Measurements from ENCODE around the gene SIX3. TPM values are rescaled to one million over a fixed set of nuclear protein-coding genes. Genes with fewer than 3 reads are reported as not detected.

Gene SIX3
- polyA plus RNA-seq, 1 experiment = not detected

DNA sequence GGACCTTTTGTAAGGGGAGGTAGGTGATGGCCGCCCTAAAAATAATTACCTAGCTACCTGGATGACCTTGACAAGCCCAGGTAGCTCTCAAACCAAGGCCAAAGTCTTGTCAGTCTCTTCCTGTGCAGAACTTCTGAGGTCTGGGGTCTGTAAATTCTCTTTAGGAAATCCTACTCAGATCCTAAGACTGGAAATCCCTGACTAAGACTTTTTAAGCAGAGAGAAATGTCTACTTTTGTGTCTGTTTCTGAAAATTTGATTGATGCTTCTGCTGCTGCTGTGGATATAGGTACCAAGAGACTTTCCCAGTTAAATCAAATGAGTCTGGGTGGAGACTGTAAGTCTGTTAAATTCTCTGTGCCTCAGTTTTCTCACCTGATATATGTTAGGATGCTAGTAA, 36.9 kb upstream of the SIX3 start:
- ChIA-PET CTCF (no interaction called here), POLR2A (no interaction called here)
- DNase-seq (ENCODE audit: low read depth) = no peak
- Histone ChIP-seq H3K36me3 (ENCODE audit: control insufficient read depth, insufficient read depth, low read length) (no peaks in the 10 kb centered on the region), H3K4me3 (ENCODE audit: low read depth, low read length) (no peak overlapping the region), H3K27me3 (ENCODE audit: control insufficient read depth, insufficient read depth, low read length) (peaks cover 3% of the 10 kb centered on the region)
- TF ChIP-seq, protein P1, sequence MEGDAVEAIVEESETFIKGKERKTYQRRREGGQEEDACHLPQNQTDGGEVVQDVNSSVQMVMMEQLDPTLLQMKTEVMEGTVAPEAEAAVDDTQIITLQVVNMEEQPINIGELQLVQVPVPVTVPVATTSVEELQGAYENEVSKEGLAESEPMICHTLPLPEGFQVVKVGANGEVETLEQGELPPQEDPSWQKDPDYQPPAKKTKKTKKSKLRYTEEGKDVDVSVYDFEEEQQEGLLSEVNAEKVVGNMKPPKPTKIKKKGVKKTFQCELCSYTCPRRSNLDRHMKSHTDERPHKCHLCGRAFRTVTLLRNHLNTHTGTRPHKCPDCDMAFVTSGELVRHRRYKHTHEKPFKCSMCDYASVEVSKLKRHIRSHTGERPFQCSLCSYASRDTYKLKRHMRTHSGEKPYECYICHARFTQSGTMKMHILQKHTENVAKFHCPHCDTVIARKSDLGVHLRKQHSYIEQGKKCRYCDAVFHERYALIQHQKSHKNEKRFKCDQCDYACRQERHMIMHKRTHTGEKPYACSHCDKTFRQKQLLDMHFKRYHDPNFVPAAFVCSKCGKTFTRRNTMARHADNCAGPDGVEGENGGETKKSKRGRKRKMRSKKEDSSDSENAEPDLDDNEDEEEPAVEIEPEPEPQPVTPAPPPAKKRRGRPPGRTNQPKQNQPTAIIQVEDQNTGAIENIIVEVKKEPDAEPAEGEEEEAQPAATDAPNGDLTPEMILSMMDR (IDR thresholded peaks at IDR 0.05; ENCODE audit: insufficient read depth, low read depth, low read length) = no peak

GRCh38 chr2:44906972-44907371, 34.5 kb upstream of the SIX3 start:
- no peaks in the 10 kb centered on the region for H3K36me3 ChIP-seq (ENCODE audit: control insufficient read depth, insufficient read depth, low read length)
- ChIA-PET CTCF (no interaction called here), POLR2A (no interaction called here)
- TF ChIP-seq, protein P1 (IDR thresholded peaks at IDR 0.05; ENCODE audit: insufficient read depth, low read depth, low read length) = no peak
- H3K4me3 ChIP-seq (ENCODE audit: low read depth, low read length) = no peak overlapping the region
- peaks cover 4% of the 10 kb centered on the region for H3K27me3 ChIP-seq (ENCODE audit: control insufficient read depth, insufficient read depth, low read length)
- DNase-seq (ENCODE audit: low read depth) = no peak

- CTCF ChIA-PET = no interaction called here
- Histone ChIP-seq H3K27me3 (ENCODE audit: control insufficient read depth, insufficient read depth, low read length) (peaks cover 4% of the 10 kb centered on the region), H3K4me3 (ENCODE audit: low read depth, low read length) (no peak overlapping the region), H3K36me3 (ENCODE audit: control insufficient read depth, insufficient read depth, low read length) (no peaks in the 10 kb centered on the region)
- POLR2A ChIA-PET = no interaction called here
- no peak for DNase-seq (ENCODE audit: low read depth)
- TF ChIP-seq, protein P1 (IDR thresholded peaks at IDR 0.05; ENCODE audit: insufficient read depth, low read depth, low read length) = no peak
These were observed 31.7 kb upstream of the SIX3 start for GRCh38 chr2:44909831-44910230.

DNA sequence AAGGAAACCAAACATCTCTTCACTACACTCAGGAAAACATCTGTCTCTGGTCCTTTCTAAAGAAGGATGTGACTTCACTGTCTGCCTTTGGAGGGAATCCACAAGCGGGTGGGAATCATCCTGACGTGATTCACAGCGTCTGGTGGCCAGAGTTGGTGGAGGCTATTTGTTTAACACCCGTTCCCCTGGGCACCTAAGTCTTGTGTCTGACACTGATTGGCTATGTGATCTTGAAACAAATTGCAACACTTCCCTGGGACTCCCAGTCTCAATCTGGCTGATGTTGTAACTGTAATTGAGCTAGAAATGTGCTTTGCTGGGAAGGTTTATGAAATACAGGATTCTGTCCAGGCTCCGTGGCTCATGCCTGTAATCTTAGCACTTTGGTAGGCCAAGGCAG, 28.8 kb upstream of the SIX3 start:
- ChIA-PET POLR2A (no interaction called here), CTCF (no interaction called here)
- DNase-seq (ENCODE audit: low read depth) = no peak
- no peak overlapping the region for H3K4me3 ChIP-seq (ENCODE audit: low read depth, low read length)
- H3K36me3 ChIP-seq (ENCODE audit: control insufficient read depth, insufficient read depth, low read length) = no peaks in the 10 kb centered on the region
- TF ChIP-seq, protein P1 (IDR thresholded peaks at IDR 0.05; ENCODE audit: insufficient read depth, low read depth, low read length) = no peak
- peaks cover 2% of the 10 kb centered on the region; the same call in 1 of the 2 replicates for H3K27me3 ChIP-seq (ENCODE audit: control insufficient read depth, insufficient read depth, low read length)

DNA sequence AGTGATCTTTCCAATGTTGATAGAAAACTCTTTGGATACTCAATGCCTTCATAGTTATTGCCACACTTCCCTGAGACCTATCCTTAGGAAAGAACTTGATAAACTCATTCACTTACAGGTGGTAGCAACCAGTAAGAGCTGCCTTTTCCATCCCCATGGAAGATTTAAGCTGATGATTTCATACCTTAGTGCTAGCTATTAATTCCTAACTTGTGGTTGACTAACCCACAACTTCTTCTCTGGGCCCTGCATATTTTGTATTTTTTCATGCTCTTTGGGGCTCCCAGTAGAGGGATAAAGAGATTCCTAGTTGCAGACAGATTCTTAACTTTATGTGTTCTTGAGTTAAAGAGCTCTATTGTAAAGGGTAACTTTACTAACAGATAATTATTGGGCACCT, 25.2 kb upstream of the SIX3 start:
- no peak overlapping the region for H3K4me3 ChIP-seq (ENCODE audit: low read depth, low read length)
- POLR2A ChIA-PET = no interaction called here
- peaks cover 1% of the 10 kb centered on the region; the same call in 1 of the 2 replicates for H3K27me3 ChIP-seq (ENCODE audit: control insufficient read depth, insufficient read depth, low read length)
- H3K36me3 ChIP-seq (ENCODE audit: control insufficient read depth, insufficient read depth, low read length) = no peaks in the 10 kb centered on the region
- CTCF ChIA-PET = interaction anchor here (0.6 kb wide), 1 partner anchor 9 kb away, joined by 3 read pairs; no protein-coding TSS in a partner anchor
- TF ChIP-seq, protein P1 (IDR thresholded peaks at IDR 0.05; ENCODE audit: insufficient read depth, low read depth, low read length) = no peak
- DNase-seq (ENCODE audit: low read depth) = no peak

Data from BJ (cell line).